ENCODE measurements around the gene TTC31. TPM values are rescaled to one million over a fixed set of nuclear protein-coding genes. Genes with fewer than 3 reads are reported as not detected.

TTC31 gene
- total RNA-seq, 1 donor from 2014 or later, result 19.5 TPM

DNA sequence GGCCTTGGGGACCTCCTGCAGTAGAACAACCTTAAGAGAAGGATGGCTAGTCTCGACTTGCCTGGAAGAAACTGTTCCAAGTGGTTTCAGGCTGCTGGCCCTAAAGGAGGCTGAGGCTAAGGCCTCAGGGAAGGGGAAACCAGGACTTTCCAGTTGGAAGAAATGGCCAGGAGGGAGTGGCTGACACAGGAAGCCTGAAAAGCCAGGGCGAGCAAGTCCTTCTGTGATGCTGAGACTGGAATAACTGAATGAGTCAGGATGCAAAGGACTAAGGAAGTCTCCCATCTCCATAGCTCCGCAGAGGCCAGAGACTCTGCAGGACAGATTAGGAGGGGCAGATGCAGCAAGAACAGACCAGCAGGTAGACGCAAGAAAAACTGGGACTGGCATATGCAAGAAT, 54.3 kb downstream of the TTC31 start:
- Histone ChIP-seq H3K27me3 (no peaks in the 10 kb centered on the region), H3K9me3 (no peaks in the 10 kb centered on the region), H3K36me3 (peaks cover 0 to 15% of the 10 kb centered on the region in 2 donors), H3K4me1 (no peaks in the 10 kb centered on the region), H3K27ac (no peak overlapping the region), H3K4me3 (no peak overlapping the region)
- no peak for DNase-seq (ENCODE audit: low spot score in 2 of 2)
- TF ChIP-seq CTCF (IDR thresholded peaks at IDR 0.05), result no peak
- intact Hi-C loops (cut with DNase I), result no loop called here

- intact Hi-C loops (cut with DNase I), result no loop called here
Measured at GRCh38 chr2:74538881-74539339, 56.0 kb downstream of the TTC31 start.

GRCh38 chr2:74540291-74540690, 57.4 kb downstream of the TTC31 start:
- Histone ChIP-seq H3K36me3 (no peaks in the 10 kb centered on the region), H3K27me3 (no peaks in the 10 kb centered on the region), H3K4me3 (no peak overlapping the region), H3K27ac (peak overlapping the region in 1 of 2 donors; percentile 12), H3K4me1 (no peaks in the 10 kb centered on the region), H3K9me3 (no peaks in the 10 kb centered on the region)
- intact Hi-C loops (cut with DNase I), result no loop called here
- TF ChIP-seq CTCF (IDR thresholded peaks at IDR 0.05), result no peak
- no peak for DNase-seq (ENCODE audit: low spot score in 2 of 2)

More at GRCh38 chr2:74538881-74539339, 56.0 kb downstream of the TTC31 start:
- Histone ChIP-seq H3K36me3 (no peaks in the 10 kb centered on the region), H3K27ac (no peak overlapping the region), H3K27me3 (no peaks in the 10 kb centered on the region), H3K9me3 (no peaks in the 10 kb centered on the region), H3K4me1 (no peaks in the 10 kb centered on the region), H3K4me3 (no peak overlapping the region)
- TF ChIP-seq CTCF (IDR thresholded peaks at IDR 0.05), result no peak
- no peak for DNase-seq (ENCODE audit: low spot score in 2 of 2)

GRCh38 chr2:74542978-74543377, 60.1 kb downstream of the TTC31 start:
- intact Hi-C loops (cut with DNase I), result no loop called here
- DNase-seq (ENCODE audit: low spot score in 2 of 2), result no peak
- no peaks in the 10 kb centered on the region for H3K27me3 ChIP-seq
- H3K4me1 ChIP-seq, result no peaks in the 10 kb centered on the region
- H3K27ac ChIP-seq, result no peak overlapping the region
- H3K36me3 ChIP-seq, result no peaks in the 10 kb centered on the region
- H3K9me3 ChIP-seq, result no peaks in the 10 kb centered on the region
- no peak for TF ChIP-seq CTCF (IDR thresholded peaks at IDR 0.05)
- no peak overlapping the region for H3K4me3 ChIP-seq

Other genes with a start within 250 kb of the TTC31 start
- gene SLC4A5, start 139.7 kb upstream of the TTC31 start, total RNA-seq, result 0.11 TPM
- 152 TPM for gene DCTN1, start 102.8 kb upstream of the TTC31 start, total RNA-seq
- gene C2orf81, start 61.5 kb upstream of the TTC31 start, total RNA-seq, result 10.3 TPM
- 5.5 TPM for gene WDR54, start 61.4 kb upstream of the TTC31 start, total RNA-seq
- gene RTKN, start 41.1 kb upstream of the TTC31 start, total RNA-seq, result 9.5 TPM
- gene INO80B, start 28.0 kb upstream of the TTC31 start, total RNA-seq, result 79.4 TPM
- gene WBP1, start 24.6 kb upstream of the TTC31 start, total RNA-seq, result 18.1 TPM
- 71.9 TPM for gene MOGS, start 17.7 kb upstream of the TTC31 start, total RNA-seq
- 37.7 TPM for gene MRPL53, start 10.4 kb upstream of the TTC31 start, total RNA-seq
- gene CCDC142, start 83 bp upstream of the TTC31 start, total RNA-seq, result 16.5 TPM
- 3.0 TPM for gene LBX2, start 16.5 kb downstream of the TTC31 start, total RNA-seq
- gene PCGF1, start 24.6 kb downstream of the TTC31 start, total RNA-seq, result not detected
- gene TLX2, start 31.4 kb downstream of the TTC31 start, total RNA-seq, result not detected
- gene DQX1, start 43.1 kb downstream of the TTC31 start, total RNA-seq, result not detected
- gene AUP1, start 46.6 kb downstream of the TTC31 start, total RNA-seq, result 120 TPM
- gene HTRA2, start 46.9 kb downstream of the TTC31 start, total RNA-seq, result 80.1 TPM
- 19.8 TPM for gene LOXL3, start 70.9 kb downstream of the TTC31 start, total RNA-seq
- gene DOK1, start 71.6 kb downstream of the TTC31 start, total RNA-seq, result 68.1 TPM
- not detected for gene M1AP, start 165.2 kb downstream of the TTC31 start, total RNA-seq
- 0.32 TPM for gene SEMA4F, start 171.2 kb downstream of the TTC31 start, total RNA-seq